Measurements from ENCODE around the gene CCL14.
"Not testable (repeated sequence)": the region's sequence is repeated elsewhere in the genome, so short reads cannot be mapped to it uniquely, and the experiment has no call there.

CCL14 gene

GRCh38 chr17:35986643-35987042 is at the start of gene CCL14:
CCL14 (minus strand) TSS chr17:35986729; CDS start chr17:35986649, 80 bp downstream.
- Mint-ChIP-seq H3K27ac (no peak within 1 kb of the TSS), H3K36me3 (peaks cover 4% of the 10 kb centered on the region), H3K4me3 (no peak within 1 kb of the TSS), H3K27me3 (no peaks in the 10 kb centered on the region), H3K9me3 (ENCODE audit: low read depth) (peaks cover 5% of the 10 kb centered on the region), H3K4me1 (ENCODE audit: low read depth) (no peaks in the 10 kb centered on the region)

GRCh38 chr17:36036235-36036634 is 49.7 kb upstream of the CCL14 start:
- H3K27ac Mint-ChIP-seq: no peak overlapping the region
- no peaks in the 10 kb centered on the region for H3K4me1 Mint-ChIP-seq (ENCODE audit: low read depth)
- no peaks in the 10 kb centered on the region for H3K36me3 Mint-ChIP-seq
- peaks cover 1% of the 10 kb centered on the region for H3K27me3 Mint-ChIP-seq
- H3K4me3 Mint-ChIP-seq: no peak overlapping the region
- no peaks in the 10 kb centered on the region for H3K9me3 Mint-ChIP-seq (ENCODE audit: low read depth)

GRCh38 chr17:36034127-36034526 is 47.6 kb upstream of the CCL14 start:
- Mint-ChIP-seq H3K4me3 (no peak overlapping the region), H3K27me3 (peaks cover 3% of the 10 kb centered on the region), H3K36me3 (no peaks in the 10 kb centered on the region)

GRCh38 chr17:36030956-36031355 is 44.4 kb upstream of the CCL14 start:
- Mint-ChIP-seq H3K27ac (no peak overlapping the region), H3K4me1 (ENCODE audit: low read depth) (no peaks in the 10 kb centered on the region), H3K27me3 (peaks cover 2% of the 10 kb centered on the region), H3K9me3 (ENCODE audit: low read depth) (no peaks in the 10 kb centered on the region), H3K4me3 (no peak overlapping the region), H3K36me3 (no peaks in the 10 kb centered on the region)

More at GRCh38 chr17:36034127-36034526, 47.6 kb upstream of the CCL14 start:
- no peaks in the 10 kb centered on the region for H3K4me1 Mint-ChIP-seq (ENCODE audit: low read depth)
- no peak overlapping the region for H3K27ac Mint-ChIP-seq
- H3K9me3 Mint-ChIP-seq (ENCODE audit: low read depth): no peaks in the 10 kb centered on the region

- no peaks in the 10 kb centered on the region for H3K9me3 Mint-ChIP-seq (ENCODE audit: low read depth)
- H3K27ac Mint-ChIP-seq: no peak overlapping the region
- no peaks in the 10 kb centered on the region for H3K36me3 Mint-ChIP-seq
- H3K4me3 Mint-ChIP-seq: no peak overlapping the region
- H3K4me1 Mint-ChIP-seq (ENCODE audit: low read depth): no peaks in the 10 kb centered on the region
- peaks cover 13% of the 10 kb centered on the region for H3K27me3 Mint-ChIP-seq
Observed at GRCh38 chr17:36027761-36028160, 41.2 kb upstream of the CCL14 start.

- Mint-ChIP-seq H3K36me3 (no peaks in the 10 kb centered on the region), H3K4me3 (no peak overlapping the region), H3K27me3 (peaks cover 16% of the 10 kb centered on the region), H3K4me1 (ENCODE audit: low read depth) (no peaks in the 10 kb centered on the region), H3K27ac (no peak overlapping the region), H3K9me3 (ENCODE audit: low read depth) (no peaks in the 10 kb centered on the region)
Observed at GRCh38 chr17:36024106-36024869, 37.8 kb upstream of the CCL14 start.

- Mint-ChIP-seq H3K9me3 (ENCODE audit: low read depth) (no peaks in the 10 kb centered on the region), H3K4me1 (ENCODE audit: low read depth) (no peaks in the 10 kb centered on the region), H3K36me3 (no peaks in the 10 kb centered on the region), H3K27ac (no peak overlapping the region), H3K27me3 (peaks cover 13% of the 10 kb centered on the region), H3K4me3 (no peak overlapping the region)
Observed at GRCh38 chr17:36019423-36019822, 32.9 kb upstream of the CCL14 start.

GRCh38 chr17:36017799-36018198 is 31.3 kb upstream of the CCL14 start, which contains the start of gene CCL23:
CCL23 (minus strand) TSS chr17:36017972; CDS start chr17:36017897, 75 bp downstream.
- Mint-ChIP-seq H3K4me3 (no peak within 1 kb of the TSS), H3K4me1 (ENCODE audit: low read depth) (no peaks in the 10 kb centered on the region), H3K9me3 (ENCODE audit: low read depth) (no peaks in the 10 kb centered on the region), H3K27me3 (peaks cover 6% of the 10 kb centered on the region), H3K36me3 (no peaks in the 10 kb centered on the region), H3K27ac (no peak within 1 kb of the TSS)

- no peaks in the 10 kb centered on the region for H3K36me3 Mint-ChIP-seq
- no peaks in the 10 kb centered on the region for H3K9me3 Mint-ChIP-seq (ENCODE audit: low read depth)
- H3K27me3 Mint-ChIP-seq: peaks cover 6% of the 10 kb centered on the region
- H3K27ac Mint-ChIP-seq: no peak overlapping the region
- H3K4me1 Mint-ChIP-seq (ENCODE audit: low read depth): no peaks in the 10 kb centered on the region
- no peak overlapping the region for H3K4me3 Mint-ChIP-seq
Observed at GRCh38 chr17:36016555-36016954, 30.0 kb upstream of the CCL14 start.

GRCh38 chr17:36015895-36016294 is 29.4 kb upstream of the CCL14 start:
- not testable (repeated sequence) for H3K36me3 Mint-ChIP-seq; H3K9me3 Mint-ChIP-seq (ENCODE audit: low read depth); H3K4me1 Mint-ChIP-seq (ENCODE audit: low read depth); H3K4me3 Mint-ChIP-seq; H3K27ac Mint-ChIP-seq; H3K27me3 Mint-ChIP-seq

GRCh38 chr17:36014946-36015345 is 28.4 kb upstream of the CCL14 start:
- no peak overlapping the region for H3K27ac Mint-ChIP-seq
- H3K36me3 Mint-ChIP-seq: no peaks in the 10 kb centered on the region

GRCh38 chr17:36011201-36011600 is 24.7 kb upstream of the CCL14 start:
- no peak overlapping the region for H3K27ac Mint-ChIP-seq
- H3K27me3 Mint-ChIP-seq: peaks cover 2% of the 10 kb centered on the region
- no peaks in the 10 kb centered on the region for H3K4me1 Mint-ChIP-seq (ENCODE audit: low read depth)
- no peak overlapping the region for H3K4me3 Mint-ChIP-seq
- H3K9me3 Mint-ChIP-seq (ENCODE audit: low read depth): no peaks in the 10 kb centered on the region
- no peaks in the 10 kb centered on the region for H3K36me3 Mint-ChIP-seq

More at GRCh38 chr17:36014946-36015345, 28.4 kb upstream of the CCL14 start:
- Mint-ChIP-seq H3K27me3 (peaks cover 4% of the 10 kb centered on the region), H3K4me3 (no peak overlapping the region), H3K9me3 (ENCODE audit: low read depth) (no peaks in the 10 kb centered on the region), H3K4me1 (ENCODE audit: low read depth) (no peaks in the 10 kb centered on the region)

GRCh38 chr17:36008998-36009665 is 22.6 kb upstream of the CCL14 start:
- no peaks in the 10 kb centered on the region for H3K36me3 Mint-ChIP-seq
- no peaks in the 10 kb centered on the region for H3K9me3 Mint-ChIP-seq (ENCODE audit: low read depth)
- no peak overlapping the region for H3K27ac Mint-ChIP-seq
- peaks cover 7% of the 10 kb centered on the region for H3K4me1 Mint-ChIP-seq (ENCODE audit: low read depth)
- peaks cover 2% of the 10 kb centered on the region for H3K27me3 Mint-ChIP-seq
- H3K4me3 Mint-ChIP-seq: no peak overlapping the region

GRCh38 chr17:36004594-36005108 is 18.1 kb upstream of the CCL14 start:
- no peaks in the 10 kb centered on the region for H3K9me3 Mint-ChIP-seq (ENCODE audit: low read depth)
- H3K27ac Mint-ChIP-seq: no peak overlapping the region
- H3K36me3 Mint-ChIP-seq: no peaks in the 10 kb centered on the region
- peaks cover 8% of the 10 kb centered on the region for H3K4me1 Mint-ChIP-seq (ENCODE audit: low read depth)
- no peaks in the 10 kb centered on the region for H3K27me3 Mint-ChIP-seq
- H3K4me3 Mint-ChIP-seq: no peak overlapping the region

- H3K27me3 Mint-ChIP-seq: no peaks in the 10 kb centered on the region
- H3K9me3 Mint-ChIP-seq (ENCODE audit: low read depth): no peaks in the 10 kb centered on the region
- H3K4me3 Mint-ChIP-seq: no peak overlapping the region
- H3K27ac Mint-ChIP-seq: no peak overlapping the region
- H3K4me1 Mint-ChIP-seq (ENCODE audit: low read depth): peaks cover 8% of the 10 kb centered on the region
- no peaks in the 10 kb centered on the region for H3K36me3 Mint-ChIP-seq
Observed at GRCh38 chr17:36002631-36003030, 16.1 kb upstream of the CCL14 start.
